ENCODE results near the gene TRAPPC14.

The TRAPPC14 gene

DNA sequence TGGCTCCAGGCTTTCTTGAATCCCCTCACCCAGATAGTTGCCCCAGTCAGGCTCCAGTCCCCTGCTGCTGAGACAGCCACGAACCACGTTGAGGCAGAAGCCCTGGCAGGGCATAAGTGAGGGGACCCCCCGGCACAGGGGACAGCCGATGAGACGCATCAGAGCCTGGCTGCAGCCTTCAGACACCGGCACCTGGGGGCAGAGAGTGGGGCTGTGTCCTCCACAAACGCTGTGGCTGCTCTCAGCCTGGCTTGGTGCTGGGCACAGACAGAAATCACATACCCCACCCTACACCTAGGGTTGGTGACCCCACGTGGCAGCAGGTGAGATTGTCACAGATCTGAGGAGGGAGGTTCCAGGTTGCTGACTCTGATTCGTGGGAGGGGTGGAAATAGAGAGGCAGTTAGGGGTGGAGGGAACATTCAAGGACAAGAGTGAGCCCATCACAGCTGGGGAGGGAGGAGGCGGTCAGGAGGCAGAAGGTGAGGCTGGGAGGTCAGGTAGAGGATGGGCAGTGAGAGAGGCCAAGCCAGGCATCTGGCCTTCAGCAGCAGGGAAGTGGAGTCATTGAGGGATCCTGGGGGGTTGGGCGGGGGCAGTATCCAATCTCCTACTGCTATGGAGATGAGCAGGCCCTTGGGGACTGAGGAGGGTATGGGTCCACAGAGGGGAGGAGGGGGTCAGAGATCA, 15.4 kb upstream of the TRAPPC14 start:
- no peak for DNase-seq

DNA sequence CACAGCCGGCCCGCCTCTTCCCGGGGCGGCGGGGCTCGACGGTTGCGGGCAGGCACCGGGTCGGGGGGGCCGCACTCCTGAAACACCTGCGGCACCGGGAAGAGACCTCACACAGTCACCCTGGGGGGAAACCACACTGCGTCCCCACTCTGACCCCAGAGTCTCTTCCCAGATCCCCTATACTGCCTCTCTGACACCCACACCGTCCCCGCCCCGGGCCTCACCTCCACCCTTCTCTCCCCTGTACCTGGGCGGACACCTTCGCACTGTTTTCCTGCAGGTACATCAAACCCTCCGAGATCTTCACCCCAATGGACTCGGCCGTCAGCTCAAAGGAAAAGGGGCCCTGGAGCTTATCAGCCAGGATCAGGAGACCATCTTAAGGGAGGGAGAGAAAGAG, 13.3 kb upstream of the TRAPPC14 start:
- DNase-seq, result no peak

DNA sequence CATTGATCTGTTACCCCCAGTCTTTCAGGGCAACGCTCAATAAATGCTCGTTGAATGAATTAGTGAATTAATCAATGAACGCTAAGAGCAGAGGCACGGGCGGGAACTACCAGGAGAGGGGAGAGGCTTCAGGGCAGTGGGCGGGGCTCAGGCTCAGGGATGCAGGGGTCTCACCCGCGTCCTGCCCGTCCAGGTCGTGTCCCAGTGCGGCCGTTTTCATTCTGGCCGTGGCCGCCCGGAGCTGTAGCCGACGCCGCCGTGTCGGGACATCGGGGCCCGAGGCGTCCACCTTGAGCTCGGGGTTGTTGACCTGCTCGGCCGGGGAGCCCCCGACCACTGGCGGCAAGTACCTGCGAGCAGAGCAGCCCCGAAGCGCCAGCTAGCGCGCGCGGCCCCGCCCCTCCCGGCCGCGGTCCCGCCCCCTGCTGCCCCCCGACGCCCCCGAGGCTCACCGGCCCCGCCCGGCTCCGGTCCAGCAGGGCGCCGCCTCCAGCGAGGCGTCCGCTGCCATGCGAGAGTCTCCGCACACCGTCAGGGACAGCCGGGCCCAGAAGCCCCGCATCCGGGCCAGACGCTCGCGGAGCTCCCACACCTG, 12.7 kb upstream of the TRAPPC14 start:
- DNase-seq, result no peak

DNA sequence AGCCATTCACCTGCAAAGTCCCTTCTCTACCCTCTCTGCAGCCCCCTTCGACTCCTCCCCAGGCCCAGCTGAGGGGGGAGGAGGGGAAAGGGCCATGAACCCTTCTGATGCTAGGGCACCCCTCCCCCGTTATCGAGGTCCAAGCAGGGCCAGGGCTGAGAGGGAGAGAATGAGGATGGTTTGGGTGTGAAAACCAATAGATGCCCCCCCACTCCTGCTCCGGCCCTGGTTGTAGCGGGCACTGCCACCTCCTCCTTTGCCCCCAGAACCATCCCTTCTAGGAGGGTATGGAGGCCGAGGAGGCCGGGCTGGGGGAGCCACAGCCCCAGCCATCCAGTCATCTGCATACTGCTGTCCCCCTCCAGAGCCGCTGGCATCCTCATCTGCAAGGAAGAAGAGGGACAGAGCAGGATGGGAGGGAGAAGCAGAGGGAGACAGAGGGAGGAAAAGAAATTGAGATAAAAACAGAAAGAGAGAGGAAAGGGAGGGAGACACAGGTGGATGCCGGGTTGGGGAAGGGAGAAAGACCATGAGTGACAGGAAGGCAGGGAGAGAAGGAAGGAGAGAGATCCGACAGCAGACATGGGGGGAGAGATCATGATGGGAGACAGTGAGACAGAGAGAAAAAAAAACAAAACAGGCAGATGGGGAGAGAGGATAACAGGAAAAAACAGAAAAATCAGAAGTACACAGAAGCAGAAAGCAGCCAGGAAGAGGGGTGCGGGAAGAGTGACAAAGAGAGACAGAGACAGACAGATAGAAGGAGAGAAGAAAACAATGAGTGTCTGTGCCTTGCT, 11.8 kb upstream of the TRAPPC14 start:
- DNase-seq, result no peak

DNA sequence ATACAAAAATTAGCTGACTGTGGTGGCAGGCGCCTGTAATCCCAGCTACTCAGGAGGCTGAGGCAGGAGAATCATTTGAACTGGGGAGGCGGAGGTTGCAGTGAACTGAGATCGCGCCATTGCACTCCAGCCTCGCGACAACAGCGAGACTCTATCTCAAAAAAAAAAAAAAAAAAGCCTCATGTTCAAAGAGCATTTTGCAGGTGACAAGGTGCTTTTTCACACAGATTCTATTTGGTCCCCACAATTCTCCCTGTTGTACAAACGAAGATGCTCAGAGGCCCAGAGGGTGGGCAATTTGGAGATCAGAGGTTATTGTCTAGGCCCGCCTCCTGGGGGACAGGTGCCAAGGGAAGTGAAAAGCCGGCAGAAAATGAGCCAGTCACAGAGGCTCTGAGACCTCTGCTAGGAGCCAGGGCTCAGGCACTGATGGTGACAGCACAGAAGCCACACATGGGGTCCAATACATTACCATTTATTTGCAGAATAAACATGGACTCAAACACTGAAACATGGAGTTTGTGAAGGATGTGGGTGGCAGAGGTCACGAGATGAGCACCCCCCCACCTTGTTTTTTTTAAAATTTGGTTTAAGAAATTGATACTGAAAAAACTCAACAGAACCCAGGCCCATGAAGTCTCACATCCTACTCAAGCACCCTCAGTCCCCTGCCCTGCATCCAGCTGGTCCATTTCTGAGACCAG, 10.8 kb upstream of the TRAPPC14 start:
- DNase-seq, result no peak

DNA sequence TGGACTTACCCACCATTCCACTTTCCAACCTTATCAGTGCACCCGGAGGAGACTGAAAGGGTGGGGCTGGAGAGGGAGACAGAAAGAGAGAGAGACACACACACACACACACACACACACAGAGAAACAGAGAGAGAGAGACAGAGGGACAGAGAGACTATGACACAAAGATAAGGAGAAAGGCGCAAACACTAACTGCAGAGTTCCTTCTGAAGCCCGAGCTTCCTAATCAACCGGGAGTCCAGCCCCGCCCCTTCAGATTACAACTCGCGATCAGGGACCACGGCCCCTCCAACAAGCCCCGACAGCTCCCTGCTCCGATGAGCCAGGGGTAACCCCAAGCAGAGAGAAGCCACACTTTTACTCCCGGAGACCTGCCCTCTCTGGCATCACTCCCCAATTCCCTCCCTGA, 9.4 kb upstream of the TRAPPC14 start:
- DNase-seq, result no peak

DNA sequence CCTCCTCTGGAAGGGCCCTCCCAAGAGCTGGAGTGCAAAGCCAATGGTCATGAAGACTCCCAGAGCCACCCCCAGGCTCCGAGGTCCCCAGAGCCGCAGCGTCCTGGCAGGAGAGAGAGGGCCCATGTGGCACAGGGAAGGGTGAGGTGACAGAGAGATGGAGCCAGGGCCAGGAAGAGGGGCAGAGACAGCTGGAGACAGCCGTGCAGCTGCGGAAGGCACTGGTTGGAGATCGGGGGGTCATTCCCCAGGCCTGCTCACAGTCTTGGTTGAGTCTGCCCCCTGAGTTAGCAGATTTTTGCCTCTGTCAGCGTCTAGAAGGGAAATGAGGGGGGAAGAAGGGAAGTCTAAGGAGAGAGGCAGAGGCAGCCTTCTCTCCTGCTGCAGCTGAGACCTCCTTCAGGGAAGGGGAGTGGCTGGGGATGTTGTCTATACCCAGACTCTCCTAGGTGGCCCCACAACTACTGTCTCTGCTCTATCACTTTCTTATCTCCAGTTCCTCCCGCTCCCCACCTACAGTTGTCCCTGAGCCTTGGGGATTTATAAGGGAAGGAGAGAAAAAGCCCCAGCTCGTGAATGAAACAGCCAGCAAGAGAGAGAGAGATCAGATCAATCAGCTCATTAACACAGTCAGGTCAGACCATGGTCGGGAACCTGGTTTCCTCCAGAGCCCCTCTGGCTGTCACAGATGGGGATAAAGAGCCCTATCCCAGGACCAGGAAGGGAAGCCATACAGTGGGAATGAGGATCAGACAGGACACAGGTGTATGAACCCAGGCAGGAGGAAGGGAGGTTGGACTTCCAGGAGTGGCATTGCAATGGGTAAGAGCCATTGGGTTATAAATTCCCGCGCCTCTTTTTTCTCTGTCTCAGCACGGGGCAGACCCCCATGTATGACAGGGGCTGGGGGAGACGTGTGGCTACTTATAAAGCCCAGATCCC, 8.7 kb upstream of the TRAPPC14 start:
- no peak for DNase-seq

DNA sequence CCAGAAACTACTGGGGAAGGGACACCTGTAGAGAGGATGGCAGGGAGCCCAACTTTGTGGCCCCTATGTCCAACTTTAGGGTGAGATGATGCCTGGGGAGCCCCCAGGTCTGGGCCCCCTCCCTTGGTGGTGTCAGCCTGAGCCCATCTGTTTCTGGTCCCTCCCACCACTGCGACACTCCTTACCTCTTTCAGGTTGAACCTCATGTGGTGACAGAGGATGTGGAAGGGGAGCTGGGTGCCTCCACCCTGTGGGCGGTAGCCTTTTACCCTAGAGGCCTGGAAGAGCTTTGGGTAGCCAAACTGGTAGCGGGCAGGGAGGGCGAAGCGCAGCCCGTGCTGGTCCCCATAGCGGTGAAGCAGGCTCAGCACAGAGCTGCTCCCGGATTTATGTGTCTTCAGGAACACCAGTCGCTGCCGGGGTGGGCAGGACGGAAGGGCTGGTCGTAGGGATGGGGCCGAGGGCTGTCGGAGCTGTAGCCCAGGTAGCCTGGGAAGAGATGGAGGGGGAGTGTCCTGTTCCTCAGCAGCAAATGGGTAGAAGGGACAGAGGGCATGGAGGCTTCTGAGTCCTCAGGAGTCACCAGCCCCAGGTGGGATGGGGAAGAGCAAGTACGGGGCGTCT, 7.9 kb upstream of the TRAPPC14 start:
- DNase-seq, result no peak

DNA sequence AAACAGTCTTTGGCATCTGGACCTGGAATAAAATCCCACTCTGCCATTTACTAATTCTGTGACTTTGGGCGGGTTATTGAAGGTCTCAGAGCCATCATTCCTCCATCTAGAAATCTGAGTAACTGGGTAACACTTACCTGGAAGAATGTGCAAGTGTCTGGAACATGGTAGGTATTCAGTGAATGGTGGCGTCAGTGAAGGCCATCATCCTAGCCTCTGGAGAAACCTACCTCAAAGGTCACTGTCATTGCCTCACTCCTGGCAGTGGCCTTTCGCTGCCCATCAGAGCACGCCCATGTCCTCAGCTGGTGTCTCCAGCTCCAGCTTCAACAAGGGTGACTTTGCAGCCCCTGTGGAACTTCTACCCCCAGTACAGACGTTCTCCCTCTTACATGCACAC, 5.3 kb upstream of the TRAPPC14 start:
- DNase-seq, result no peak

DNA sequence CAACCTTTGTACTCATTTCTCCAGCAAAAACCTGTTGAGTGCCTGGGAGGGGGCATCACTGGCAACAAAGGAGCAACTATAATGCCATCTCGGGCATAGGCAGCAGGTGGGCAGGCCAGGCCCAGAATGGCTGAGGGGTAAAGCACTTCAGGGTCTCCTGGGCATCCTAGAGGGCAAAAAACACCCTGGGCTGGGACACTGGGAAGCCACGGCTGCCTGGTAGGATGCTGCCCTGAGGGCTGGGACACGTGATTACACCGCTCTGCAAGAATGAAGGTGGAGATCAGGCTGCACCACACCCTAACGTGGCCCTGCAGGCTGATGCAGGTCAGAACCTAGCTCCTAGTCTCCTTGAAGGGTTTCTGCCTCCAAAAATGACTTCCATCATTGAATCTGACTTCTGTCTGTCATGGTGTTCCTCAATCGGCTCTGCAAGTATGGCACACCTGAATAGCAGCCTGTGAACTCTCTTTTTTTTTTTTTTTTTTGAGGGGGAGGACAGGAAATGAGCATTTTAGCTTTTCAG, 4.5 kb upstream of the TRAPPC14 start:
- DNase-seq, result no peak

DNA sequence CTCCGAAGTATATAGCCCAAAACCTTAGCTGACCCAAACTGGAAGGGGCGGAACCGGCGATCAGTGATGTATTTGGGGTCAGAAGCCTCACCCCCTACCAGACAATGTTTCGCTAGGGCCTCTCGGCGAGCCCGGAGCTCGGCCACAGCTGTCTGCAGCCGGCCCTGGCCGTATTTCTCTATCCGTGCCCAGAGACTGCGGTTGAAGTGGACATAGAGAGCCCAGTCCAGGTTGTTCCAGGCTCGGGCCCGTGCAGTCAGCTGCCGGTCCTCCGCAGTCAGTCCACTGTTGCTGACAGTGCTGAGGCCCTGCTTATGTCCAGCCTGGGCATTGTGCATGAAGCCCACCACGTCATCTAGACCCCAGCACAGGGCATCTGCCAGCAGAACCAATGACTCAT, 1.5 kb upstream of the TRAPPC14 start:
- no peak for DNase-seq

DNA sequence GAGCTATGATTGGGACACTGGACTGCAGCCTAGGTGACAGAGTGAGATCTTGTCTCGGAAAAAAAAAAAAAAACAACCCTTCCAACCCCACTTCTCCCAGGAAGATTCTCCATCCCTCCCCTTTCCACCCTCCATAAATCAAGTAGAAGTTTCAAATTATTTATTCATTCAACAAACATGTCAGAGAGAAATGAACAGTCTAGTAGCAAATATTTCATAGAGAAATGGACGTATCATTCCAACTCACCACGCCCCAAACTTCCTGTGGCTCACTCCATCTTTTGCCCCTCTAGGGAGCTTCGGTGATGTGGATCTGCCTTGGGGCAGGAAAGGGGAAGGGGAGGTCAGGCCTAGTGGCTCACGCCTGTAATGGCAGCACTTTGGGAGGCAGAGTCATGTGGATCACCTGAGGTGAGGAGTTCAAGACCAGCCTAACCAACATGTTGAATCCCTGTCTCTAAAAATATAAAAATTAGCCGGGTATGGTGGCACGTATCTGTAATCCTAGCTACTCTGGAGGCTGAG, 638 bp upstream of the TRAPPC14 start:
- DNase-seq, result no peak

DNA sequence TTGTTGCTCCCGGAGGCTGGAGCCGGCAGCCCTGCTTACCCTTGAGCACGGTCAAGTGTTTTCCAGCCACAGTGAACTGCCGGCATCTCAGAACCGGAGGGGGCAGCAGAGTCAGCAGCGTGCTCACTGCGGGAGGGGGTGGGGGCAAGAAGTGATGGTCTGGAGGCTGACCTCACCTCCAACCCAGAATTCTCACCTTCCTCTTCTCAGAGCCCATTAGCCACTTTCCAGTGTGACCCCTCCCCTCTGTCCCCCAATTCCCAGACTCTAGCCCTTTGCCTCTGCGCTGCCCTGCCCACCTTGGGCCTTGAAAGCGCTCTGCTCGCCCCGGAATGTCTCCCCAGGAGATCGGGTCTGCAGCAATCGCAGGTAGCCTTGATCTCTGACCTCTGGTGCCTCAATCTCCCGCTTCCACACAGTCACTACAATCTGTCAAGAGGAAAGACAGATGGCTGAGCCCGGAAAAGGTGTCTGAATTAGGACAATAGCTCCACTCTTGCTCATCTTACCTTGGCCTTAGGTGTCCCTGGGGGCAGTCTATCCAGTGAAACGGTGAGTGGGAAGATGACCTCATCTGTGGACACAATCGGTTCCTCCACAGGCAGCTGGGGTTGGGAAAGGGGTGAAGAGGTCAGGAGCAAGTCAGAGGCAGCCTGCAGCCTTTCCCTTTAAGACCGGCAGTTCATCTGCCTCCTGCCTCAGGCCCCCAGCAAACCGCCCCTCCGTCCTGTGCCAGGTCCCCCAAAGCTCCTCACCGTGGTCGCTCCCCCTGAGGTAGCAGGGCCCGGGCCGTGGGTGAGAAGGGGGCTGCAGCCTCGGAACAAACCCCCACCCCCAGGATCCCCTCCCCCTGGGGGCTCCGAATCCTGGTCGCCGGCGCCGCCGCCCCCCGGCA, 942 bp downstream of the TRAPPC14 start:
- peak; percentile 65 to 78 for DNase-seq

DNA sequence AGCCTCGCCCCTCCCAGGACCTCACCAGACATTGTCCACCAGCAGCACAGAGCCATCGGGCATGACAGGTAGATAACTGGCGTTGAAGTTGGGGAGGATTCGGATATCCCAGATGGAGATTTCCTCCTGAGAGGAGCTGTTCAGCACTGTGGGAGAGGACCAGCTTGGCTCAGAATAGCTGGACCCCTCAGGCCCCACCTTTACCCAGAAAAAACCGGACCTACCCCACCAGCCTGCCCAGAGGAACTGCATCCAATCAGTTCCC, 1.5 kb downstream of the TRAPPC14 start:
- no peak for DNase-seq

DNA sequence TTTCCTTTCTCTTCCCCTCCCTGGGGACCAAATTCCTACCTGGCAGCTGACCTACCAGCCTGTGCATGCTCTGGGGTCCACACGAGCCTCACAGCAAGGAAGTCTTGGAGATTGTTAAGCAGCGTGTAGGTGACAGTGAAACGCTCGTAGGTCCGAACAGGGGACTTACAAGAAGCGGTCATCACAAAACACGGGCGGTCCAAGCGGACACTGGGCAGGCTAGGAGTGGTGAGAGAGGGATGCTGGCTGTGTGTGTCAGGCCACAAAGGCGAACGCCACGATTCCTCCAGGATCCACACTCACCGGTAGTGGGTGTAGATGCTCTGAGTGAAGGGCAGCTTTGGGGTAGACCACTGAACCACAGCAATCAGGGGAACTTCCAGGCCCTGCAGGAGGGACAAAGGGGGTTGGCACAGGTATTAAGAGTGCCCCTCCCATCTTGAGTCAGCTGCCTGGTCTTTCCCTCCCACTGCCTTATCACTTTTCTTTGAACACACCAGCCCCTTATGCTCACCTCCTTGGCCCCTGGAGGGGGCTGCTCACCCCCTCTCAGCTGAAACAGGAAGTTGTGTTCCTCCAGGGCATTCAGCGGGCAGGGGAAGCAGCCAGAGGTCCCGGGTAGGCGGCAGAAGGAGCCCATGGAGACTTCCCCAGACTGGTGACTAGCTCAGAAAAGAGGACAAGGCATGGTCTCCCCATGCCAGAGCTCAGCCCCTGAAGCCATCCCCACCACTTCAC, 2.0 kb downstream of the TRAPPC14 start:
- peak; percentile 38 to 56 for DNase-seq

DNA sequence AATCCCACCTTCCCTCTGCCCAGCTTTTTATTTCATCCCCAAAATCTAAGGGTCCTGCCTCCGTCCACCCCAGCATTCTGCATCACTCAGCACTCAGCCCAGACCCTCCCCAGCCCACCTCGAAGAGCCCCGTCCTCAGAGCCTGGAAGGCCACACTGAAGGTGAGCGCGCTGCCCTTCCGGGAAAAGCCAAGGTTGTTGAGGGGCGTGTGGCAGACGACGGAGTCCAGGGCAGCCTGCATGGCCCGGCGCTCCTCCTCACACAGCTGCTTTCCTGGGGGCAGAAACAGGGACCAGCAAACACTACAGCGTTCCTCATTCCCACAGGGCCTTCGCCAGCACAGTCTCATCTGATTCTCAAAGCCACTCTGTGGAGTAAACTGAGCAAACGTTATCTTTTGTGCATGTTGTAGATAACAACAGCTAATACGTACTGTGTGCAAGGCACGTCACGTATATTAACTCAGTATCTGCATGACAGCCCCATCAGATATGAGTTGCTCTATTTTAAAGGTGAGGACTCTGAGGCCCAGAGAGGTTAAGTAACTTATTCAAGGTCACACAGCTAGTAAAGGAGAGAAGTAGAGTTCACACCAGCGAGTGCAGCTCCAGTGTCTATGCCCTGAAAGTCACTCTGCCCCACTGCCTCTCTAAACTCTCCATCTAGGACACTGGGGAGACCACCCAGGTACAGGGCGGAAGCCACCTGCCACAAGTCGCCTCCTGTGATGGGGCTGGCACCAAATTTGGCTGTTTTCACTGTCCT, 2.8 kb downstream of the TRAPPC14 start:
- DNase-seq, result no peak

DNA sequence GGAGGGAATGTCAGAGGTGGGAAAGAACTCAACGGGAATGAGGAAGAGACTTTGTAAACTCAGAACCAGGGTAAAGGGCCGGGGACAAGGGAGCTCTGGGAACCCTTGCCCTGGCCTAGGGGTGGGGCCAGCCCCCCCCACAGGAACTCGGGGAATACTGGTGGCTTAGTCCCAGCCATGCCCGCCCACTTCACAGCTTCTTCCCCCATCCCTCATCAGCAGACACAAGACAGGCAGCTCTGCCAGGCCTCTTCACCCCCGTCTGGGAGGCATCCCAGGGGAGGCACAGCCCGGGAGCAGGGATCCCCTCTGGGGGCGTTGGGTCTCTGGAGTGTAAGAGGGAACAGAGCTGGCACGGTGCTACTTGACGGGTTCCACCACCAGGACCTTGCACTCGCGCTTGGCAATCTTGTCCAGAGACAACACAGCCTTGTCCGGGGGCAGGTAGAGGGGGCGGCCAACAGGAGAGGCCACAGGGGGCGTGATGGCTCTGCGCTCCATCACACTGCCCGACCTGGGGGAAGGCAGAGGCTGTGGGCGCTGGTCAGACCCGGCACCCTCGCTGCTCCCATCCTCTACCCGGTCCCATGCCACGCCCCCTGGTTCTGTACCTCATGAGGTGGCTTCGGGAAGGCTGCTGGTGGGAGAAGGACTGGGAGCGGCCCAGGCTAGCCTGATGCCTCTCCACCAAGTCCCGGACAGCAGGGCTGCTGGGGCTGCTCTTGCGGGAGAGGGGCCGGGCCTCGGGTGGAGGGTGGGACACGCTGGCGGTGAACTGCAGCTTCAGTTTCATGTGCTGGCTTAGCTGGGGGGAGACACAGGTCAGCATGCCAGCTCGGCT, 3.7 kb downstream of the TRAPPC14 start:
- DNase-seq, result no peak

Measured in inflammatory macrophage treated with lipopolysaccharide for 1 hour (primary cell).